Activated CD4-positive, alpha-beta T cell treated with anti-CD3 and anti-CD28 coated beads for 24 hours (primary cell): ENCODE measurements around the gene APBB1IP.
"Not testable (repeated sequence)": the region's sequence is repeated elsewhere in the genome, so short reads cannot be mapped to it uniquely, and the experiment has no call there.

Experiments
- DNase-seq, 2 donors: peaks; one replicate each; pipeline ENCODE4 v3.0.0-alpha.2; 2020; ENCODE audit warnings: low read depth in 2 of 2

The APBB1IP gene

GRCh38 chr10:26441491-26442214 is 3.5 kb downstream of the APBB1IP start:
- DNase-seq = no peak

GRCh38 chr10:26445411-26446031 is 7.4 kb downstream of the APBB1IP start:
- no peak for DNase-seq

- no peak for DNase-seq
Measured at GRCh38 chr10:26446258-26446657, 8.1 kb downstream of the APBB1IP start.

- no peak for DNase-seq
Measured at GRCh38 chr10:26448292-26448691, 10.2 kb downstream of the APBB1IP start.

- DNase-seq = no peak
Measured at GRCh38 chr10:26448706-26449435, 10.7 kb downstream of the APBB1IP start.

- no peak for DNase-seq
Measured at GRCh38 chr10:26449726-26450125, 11.6 kb downstream of the APBB1IP start.

GRCh38 chr10:26451903-26452302 is 13.8 kb downstream of the APBB1IP start:
- no peak for DNase-seq

GRCh38 chr10:26453850-26454249 is 15.7 kb downstream of the APBB1IP start:
- DNase-seq = no peak

GRCh38 chr10:26454891-26455290 is 16.8 kb downstream of the APBB1IP start:
- no peak for DNase-seq

GRCh38 chr10:26455567-26456315 is 17.6 kb downstream of the APBB1IP start:
- DNase-seq = no peak

- no peak for DNase-seq
Measured at GRCh38 chr10:26457088-26457487, 18.9 kb downstream of the APBB1IP start.

- no peak for DNase-seq
Measured at GRCh38 chr10:26460736-26461135, 22.6 kb downstream of the APBB1IP start.

- DNase-seq = no peak
Measured at GRCh38 chr10:26463986-26464385, 25.8 kb downstream of the APBB1IP start.

GRCh38 chr10:26464632-26465280 is 26.6 kb downstream of the APBB1IP start:
- DNase-seq = no peak

- not testable (repeated sequence) for DNase-seq
Measured at GRCh38 chr10:26466531-26466930, 28.4 kb downstream of the APBB1IP start.

GRCh38 chr10:26467639-26468038 is 29.5 kb downstream of the APBB1IP start:
- DNase-seq = no peak

GRCh38 chr10:26468291-26468690 is 30.1 kb downstream of the APBB1IP start:
- no peak for DNase-seq

- no peak for DNase-seq
Measured at GRCh38 chr10:26468700-26469099, 30.6 kb downstream of the APBB1IP start.

- DNase-seq = no peak
Measured at GRCh38 chr10:26472492-26472778, 34.3 kb downstream of the APBB1IP start.

- no peak for DNase-seq
Measured at GRCh38 chr10:26474026-26474425, 35.9 kb downstream of the APBB1IP start.

GRCh38 chr10:26474845-26475244 is 36.7 kb downstream of the APBB1IP start:
- not testable (repeated sequence) for DNase-seq

GRCh38 chr10:26475386-26475785 is 37.2 kb downstream of the APBB1IP start:
- no peak for DNase-seq
